HepG2 (cell line): ENCODE data around the gene DLG1. TPM values are rescaled to one million over a fixed set of nuclear protein-coding genes. Genes with fewer than 3 reads are reported as not detected.

Experiments used
- AGO2 ChIP-seq: fragments of 200-400 bp; formaldehyde crosslinking; optimal IDR thresholded peaks from 2 replicates; pipeline ENCODE3; 2017; ENCODE audit warnings: mild to moderate bottlenecking, low read depth, low read length, moderate library complexity
- BCL6 ChIP-seq: IDR thresholded peaks from 2 replicates; pipeline ENCODE4 v1.6.1; 2016; ENCODE audit warnings: missing genetic modification reagents, missing compliant biosample characterization
- BORCS8-MEF2B ChIP-seq: sonication (generic); formaldehyde crosslinking; IDR thresholded peaks from 2 replicates; pipeline ENCODE4 v1.8.0; 2022; ENCODE audit warnings: mild to moderate bottlenecking, missing genetic modification reagents
- BRD4 ChIP-seq: sonication (generic); formaldehyde crosslinking; IDR thresholded peaks from 2 replicates; pipeline ENCODE4 v1.4.0; 2020; ENCODE audit warnings: missing genetic modification reagents
- GZF1 ChIP-seq: sonication (generic); formaldehyde crosslinking; IDR thresholded peaks from 2 replicates; pipeline ENCODE4 v1.5.1; 2020; ENCODE audit warnings: mild to moderate bottlenecking, missing genetic modification reagents
- HNF4A ChIP-seq: sonication (generic); formaldehyde crosslinking; IDR thresholded peaks from 2 replicates; pipeline ENCODE4 v1.4.0; 2020; ENCODE audit warnings: missing genetic modification reagents
- KDM1A ChIP-seq: IDR thresholded peaks from 2 replicates; pipeline ENCODE4 v1.6.1; 2016; ENCODE audit warnings: missing compliant biosample characterization
- KDM3A ChIP-seq: IDR thresholded peaks from 2 replicates; pipeline ENCODE4 v1.6.1; 2018; ENCODE audit warnings: low read depth, missing compliant biosample characterization
- KMT2A ChIP-seq: sonication (generic); formaldehyde crosslinking; IDR thresholded peaks from 2 replicates; pipeline ENCODE4 v1.4.0; 2020; ENCODE audit warnings: missing genetic modification reagents
- MBD4 ChIP-seq: IDR thresholded peaks from 2 replicates; pipeline ENCODE4 v1.6.1; 2012; ENCODE audit warnings: low read length, inconsistent platforms, borderline replicate concordance
- MIXL1 ChIP-seq: IDR thresholded peaks from 2 replicates; pipeline ENCODE4 v1.6.1; 2016
- NR2F6 ChIP-seq, 2 experiments: IDR thresholded peaks; 2 replicates each; pipeline ENCODE4 v1.6.1; 2016; ENCODE audit warnings: antibody characterized with exemption in 1 of 2, mild to moderate bottlenecking in 1 of 2
- SAP130 ChIP-seq: IDR thresholded peaks from 2 replicates; pipeline ENCODE4 v1.6.1; 2016; ENCODE audit warnings: low read depth
- STAG1 ChIP-seq: sonication (generic); formaldehyde crosslinking; IDR thresholded peaks from 2 replicates; pipeline ENCODE4 v1.4.0; 2020; ENCODE audit warnings: missing genetic modification reagents
- TAF15 ChIP-seq: fragments of 200-400 bp; formaldehyde crosslinking; IDR thresholded peaks from one replicate; pipeline ENCODE4 v1.6.1; 2018; ENCODE audit warnings: mild to moderate bottlenecking, low read depth, low read length; ENCODE audit not compliant: poor library complexity, severe bottlenecking
- WIZ ChIP-seq: sonication (generic); formaldehyde crosslinking; IDR thresholded peaks from 2 replicates; pipeline ENCODE4 v1.5.1; 2020; ENCODE audit warnings: mild to moderate bottlenecking, missing genetic modification reagents
- ZKSCAN8 ChIP-seq: IDR thresholded peaks from 2 replicates; pipeline ENCODE4 v1.6.1; 2016; ENCODE audit warnings: borderline replicate concordance, missing genetic modification reagents, missing compliant biosample characterization
- ZNF205 ChIP-seq: IDR thresholded peaks from 2 replicates; pipeline ENCODE4 v1.6.1; 2018; ENCODE audit warnings: missing biosample characterization, missing genetic modification reagents
- ZNF326 ChIP-seq: sonication (generic); formaldehyde crosslinking; IDR thresholded peaks from 2 replicates; pipeline ENCODE4 v1.4.0; 2020; ENCODE audit warnings: missing genetic modification reagents, borderline replicate concordance
- ZNF543 ChIP-seq: sonication (generic); formaldehyde crosslinking; IDR thresholded peaks from 2 replicates; pipeline ENCODE4 v1.4.0; 2020; ENCODE audit warnings: mild to moderate bottlenecking, missing genetic modification reagents
- ZNF546 ChIP-seq: sonication (generic); formaldehyde crosslinking; conservative IDR thresholded peaks from 2 replicates; pipeline ENCODE4 v1.8.1; 2023; ENCODE audit warnings: mild to moderate bottlenecking, missing genetic modification reagents
- ZNF672 ChIP-seq: sonication (generic); formaldehyde crosslinking; IDR thresholded peaks from 2 replicates; pipeline ENCODE4 v1.8.1; 2022; ENCODE audit warnings: missing genetic modification reagents
- ZNF839 ChIP-seq: sonication (generic); formaldehyde crosslinking; IDR thresholded peaks from 2 replicates; pipeline ENCODE4 v1.4.0; 2020; ENCODE audit warnings: missing genetic modification reagents, mild to moderate bottlenecking, borderline replicate concordance
- polyA plus RNA-seq, 8 experiments: library from polyadenylated mRNA; depleted of rRNA in 3 of 8; stranded (reverse) in 7 of 8; unstranded in 1 of 8; fragments of >200 nt; fragmentation: Illumina TruSeq in 4 of 8; extraction: Trizol in 4 of 8; gene quantifications; 2 replicates each; pipeline versions ENCODE4 v1.2.1 to v1.2.3, GENCODE V29; 2011 to 2016; ENCODE audit warnings: low read depth in 4 of 8, missing spikeins in 1 of 8, mixed read lengths in 1 of 8; ENCODE audit not compliant: insufficient read depth in 1 of 8
- total RNA-seq, 5 experiments: library from RNA; depleted of rRNA; stranded (reverse); fragments of >200 nt; fragmentation: Illumina TruSeq; extraction: Trizol; gene quantifications; 2 replicates each; pipeline ENCODE4 v1.2.3, GENCODE V29; 2016; ENCODE audit warnings: low read depth in 1 of 5
- TF ChIP-seq, protein P1 (sequence below): sonication (generic); formaldehyde crosslinking; IDR thresholded peaks from 2 replicates; pipeline ENCODE4 v1.5.0; 2020; ENCODE audit warnings: mild to moderate bottlenecking, missing genetic modification reagents, moderate library complexity
- TF ChIP-seq, protein P2 (sequence below): sonication (generic); formaldehyde crosslinking; IDR thresholded peaks from 2 replicates; pipeline ENCODE4 v1.8.0; 2022; ENCODE audit warnings: low read depth, missing genetic modification reagents
- TF ChIP-seq, protein P3 (sequence below): sonication (generic); formaldehyde crosslinking; IDR thresholded peaks from 2 replicates; pipeline ENCODE4 v1.4.0; 2020; ENCODE audit warnings: missing genetic modification reagents
- TF ChIP-seq, protein P4 (sequence below): sonication (generic); formaldehyde crosslinking; IDR thresholded peaks from 2 replicates; pipeline ENCODE4 v1.4.0; 2020; ENCODE audit warnings: missing genetic modification reagents

Gene DLG1
- total and polyA plus RNA-seq, 2 of the 13 experiments (the other 11 are each of a cell fraction or from before 2014, with no cell fraction given): 30.5 to 104 TPM

DNA sequence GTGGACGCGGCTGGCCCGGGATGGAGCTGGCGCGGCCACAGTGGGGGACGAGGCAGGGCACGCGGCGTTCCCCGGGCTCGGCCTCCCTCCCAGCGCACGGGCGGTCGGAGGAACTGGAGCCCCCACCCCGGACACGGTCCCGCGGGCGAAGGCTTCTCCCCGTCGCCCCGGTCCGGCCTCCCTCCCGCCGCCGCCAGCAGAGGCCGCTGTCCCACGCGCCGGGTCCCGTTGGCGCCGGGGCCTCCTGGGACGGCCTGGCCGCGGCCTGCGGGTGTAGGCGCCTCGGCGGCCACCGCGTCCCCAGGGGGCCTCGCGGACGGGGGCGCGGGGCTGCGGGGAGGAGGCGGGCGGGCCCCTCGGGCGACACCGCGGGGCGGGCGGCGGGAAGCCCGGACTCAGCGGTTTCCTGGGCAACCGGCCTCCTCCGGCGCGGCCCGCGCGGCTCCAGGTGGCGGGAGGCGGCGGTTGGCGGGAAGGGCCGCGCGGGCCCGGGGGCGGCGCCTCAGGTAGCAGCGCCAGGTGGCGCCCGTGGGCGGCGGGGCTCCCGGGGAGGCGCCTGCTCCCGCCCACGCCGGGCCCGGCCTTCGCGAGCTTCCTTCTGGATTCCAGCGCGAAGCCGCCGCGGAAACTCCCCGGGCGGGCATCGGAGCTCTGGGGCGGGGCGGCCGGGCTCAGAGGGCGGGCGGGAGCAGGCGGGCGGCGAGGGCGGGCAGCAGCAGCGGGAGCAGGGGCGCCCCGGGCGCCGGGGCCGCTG lies 295.5 kb downstream of the DLG1 start (continued):
- no peak for TF ChIP-seq BORCS8-MEF2B (CRISPR knock-in tag)
- TF ChIP-seq AGO2: no peak
- TF ChIP-seq STAG1 (CRISPR knock-in tag): peak; percentile 46
- TF ChIP-seq, protein P1, sequence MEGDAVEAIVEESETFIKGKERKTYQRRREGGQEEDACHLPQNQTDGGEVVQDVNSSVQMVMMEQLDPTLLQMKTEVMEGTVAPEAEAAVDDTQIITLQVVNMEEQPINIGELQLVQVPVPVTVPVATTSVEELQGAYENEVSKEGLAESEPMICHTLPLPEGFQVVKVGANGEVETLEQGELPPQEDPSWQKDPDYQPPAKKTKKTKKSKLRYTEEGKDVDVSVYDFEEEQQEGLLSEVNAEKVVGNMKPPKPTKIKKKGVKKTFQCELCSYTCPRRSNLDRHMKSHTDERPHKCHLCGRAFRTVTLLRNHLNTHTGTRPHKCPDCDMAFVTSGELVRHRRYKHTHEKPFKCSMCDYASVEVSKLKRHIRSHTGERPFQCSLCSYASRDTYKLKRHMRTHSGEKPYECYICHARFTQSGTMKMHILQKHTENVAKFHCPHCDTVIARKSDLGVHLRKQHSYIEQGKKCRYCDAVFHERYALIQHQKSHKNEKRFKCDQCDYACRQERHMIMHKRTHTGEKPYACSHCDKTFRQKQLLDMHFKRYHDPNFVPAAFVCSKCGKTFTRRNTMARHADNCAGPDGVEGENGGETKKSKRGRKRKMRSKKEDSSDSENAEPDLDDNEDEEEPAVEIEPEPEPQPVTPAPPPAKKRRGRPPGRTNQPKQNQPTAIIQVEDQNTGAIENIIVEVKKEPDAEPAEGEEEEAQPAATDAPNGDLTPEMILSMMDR: peak; percentile 60
- TF ChIP-seq NR2F6 (IDR thresholded peaks at IDR 0.05): no peak
- no peak for TF ChIP-seq NR2F6 (CRISPR knock-in tag; IDR thresholded peaks at IDR 0.05)
- TF ChIP-seq KMT2A (CRISPR knock-in tag): 0 out of 2 replicates have a peak, but pooled peaks have one; percentile 35
- no peak for TF ChIP-seq ZNF546 (CRISPR knock-in tag)
- no peak for TF ChIP-seq ZNF205 (CRISPR knock-in tag)
- no peak for TF ChIP-seq BCL6
- no peak for TF ChIP-seq ZNF326 (CRISPR knock-in tag)
- no peak for TF ChIP-seq ZNF839 (CRISPR knock-in tag)
- TF ChIP-seq BRD4 (CRISPR knock-in tag): no peak
- no peak for TF ChIP-seq ZNF672 (CRISPR knock-in tag)
- no peak for TF ChIP-seq ZKSCAN8 (CRISPR knock-in tag)
- no peak for TF ChIP-seq KDM1A
- TF ChIP-seq MIXL1: no peak
- no peak for TF ChIP-seq MBD4
- TF ChIP-seq SAP130 (CRISPR knock-in tag): peak; percentile 2; the same call in 1 of the 2 replicates
- no peak for TF ChIP-seq GZF1
- TF ChIP-seq, protein P2, sequence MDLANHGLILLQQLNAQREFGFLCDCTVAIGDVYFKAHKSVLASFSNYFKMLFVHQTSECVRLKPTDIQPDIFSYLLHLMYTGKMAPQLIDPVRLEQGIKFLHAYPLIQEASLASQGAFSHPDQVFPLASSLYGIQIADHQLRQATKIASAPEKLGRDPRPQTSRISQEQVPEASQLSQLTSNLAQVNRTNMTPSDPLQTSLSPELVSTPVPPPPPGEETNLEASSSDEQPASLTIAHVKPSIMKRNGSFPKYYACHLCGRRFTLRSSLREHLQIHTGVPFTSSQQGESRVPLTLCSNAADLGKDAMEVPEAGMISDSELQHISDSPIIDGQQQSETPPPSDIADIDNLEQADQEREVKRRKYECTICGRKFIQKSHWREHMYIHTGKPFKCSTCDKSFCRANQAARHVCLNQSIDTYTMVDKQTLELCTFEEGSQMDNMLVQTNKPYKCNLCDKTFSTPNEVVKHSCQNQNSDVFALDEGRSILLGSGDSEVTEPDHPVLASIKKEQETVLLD (CRISPR knock-in tag): peak; percentile 55; the same call in 1 of the 2 replicates
- no peak for TF ChIP-seq WIZ
- no peak for TF ChIP-seq HNF4A (CRISPR knock-in tag)
- TF ChIP-seq, protein P3, sequence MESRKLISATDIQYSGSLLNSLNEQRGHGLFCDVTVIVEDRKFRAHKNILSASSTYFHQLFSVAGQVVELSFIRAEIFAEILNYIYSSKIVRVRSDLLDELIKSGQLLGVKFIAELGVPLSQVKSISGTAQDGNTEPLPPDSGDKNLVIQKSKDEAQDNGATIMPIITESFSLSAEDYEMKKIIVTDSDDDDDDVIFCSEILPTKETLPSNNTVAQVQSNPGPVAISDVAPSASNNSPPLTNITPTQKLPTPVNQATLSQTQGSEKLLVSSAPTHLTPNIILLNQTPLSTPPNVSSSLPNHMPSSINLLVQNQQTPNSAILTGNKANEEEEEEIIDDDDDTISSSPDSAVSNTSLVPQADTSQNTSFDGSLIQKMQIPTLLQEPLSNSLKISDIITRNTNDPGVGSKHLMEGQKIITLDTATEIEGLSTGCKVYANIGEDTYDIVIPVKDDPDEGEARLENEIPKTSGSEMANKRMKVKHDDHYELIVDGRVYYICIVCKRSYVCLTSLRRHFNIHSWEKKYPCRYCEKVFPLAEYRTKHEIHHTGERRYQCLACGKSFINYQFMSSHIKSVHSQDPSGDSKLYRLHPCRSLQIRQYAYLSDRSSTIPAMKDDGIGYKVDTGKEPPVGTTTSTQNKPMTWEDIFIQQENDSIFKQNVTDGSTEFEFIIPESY (CRISPR knock-in tag): peak; percentile 33; the same call in 1 of the 2 replicates
- no peak for TF ChIP-seq TAF15
- TF ChIP-seq, protein P4, sequence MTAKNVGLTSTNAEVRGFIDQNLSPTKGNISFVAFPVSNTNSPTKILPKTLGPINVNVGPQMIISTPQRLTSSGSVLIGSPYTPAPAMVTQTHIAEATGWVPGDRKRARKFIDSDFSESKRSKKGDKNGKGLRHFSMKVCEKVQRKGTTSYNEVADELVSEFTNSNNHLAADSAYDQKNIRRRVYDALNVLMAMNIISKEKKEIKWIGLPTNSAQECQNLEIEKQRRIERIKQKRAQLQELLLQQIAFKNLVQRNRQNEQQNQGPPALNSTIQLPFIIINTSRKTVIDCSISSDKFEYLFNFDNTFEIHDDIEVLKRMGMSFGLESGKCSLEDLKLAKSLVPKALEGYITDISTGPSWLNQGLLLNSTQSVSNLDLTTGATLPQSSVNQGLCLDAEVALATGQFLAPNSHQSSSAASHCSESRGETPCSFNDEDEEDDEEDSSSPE (CRISPR knock-in tag): peak; percentile 55; the same call in 1 of the 2 replicates
- TF ChIP-seq ZNF543 (CRISPR knock-in tag): no peak
- no peak for TF ChIP-seq KDM3A (CRISPR knock-in tag)
